ENCODE data around the gene SPRED2.

Gene SPRED2

DNA sequence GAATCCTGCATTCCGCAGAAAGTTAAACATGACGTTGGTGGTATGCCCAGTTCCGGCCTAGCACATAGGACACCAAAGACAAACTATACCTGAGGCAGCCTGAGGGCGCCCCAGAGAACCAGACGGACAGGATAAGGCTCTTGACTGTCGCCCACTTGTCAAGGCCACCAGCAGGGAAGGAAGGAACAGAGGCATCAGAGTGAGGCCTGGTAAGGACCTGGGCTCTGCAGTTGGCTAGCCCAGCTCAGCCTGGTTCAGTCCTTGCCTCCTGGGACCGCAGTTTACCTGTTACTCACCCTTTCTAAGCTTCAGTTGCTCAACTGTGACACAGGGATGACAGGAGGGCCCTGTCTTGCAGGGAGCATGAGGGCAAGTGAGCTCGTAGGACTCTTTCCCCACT, 122.7 kb downstream of the SPRED2 start:
- DNase-seq (ENCODE audit: low read depth), result no peak

DNA sequence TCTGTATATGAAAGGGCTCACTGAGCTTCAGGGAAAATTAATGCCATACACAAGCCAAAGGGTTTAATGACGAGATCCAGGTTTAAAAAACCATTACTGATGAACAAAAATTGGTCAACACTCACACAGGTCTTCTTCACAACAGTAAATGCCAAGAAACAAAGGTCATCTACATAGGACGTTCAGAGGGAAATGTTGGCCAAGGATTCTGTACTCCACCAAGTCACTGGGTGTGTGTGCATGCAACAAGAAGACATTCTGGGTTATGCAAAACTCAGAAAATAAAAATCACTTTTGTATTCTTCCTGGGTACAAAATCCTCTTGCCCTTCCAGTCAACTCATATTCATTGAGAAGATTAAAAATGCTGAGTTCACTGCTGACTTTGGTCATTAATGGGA, 126.5 kb downstream of the SPRED2 start:
- no peak for DNase-seq (ENCODE audit: low read depth)

- DNase-seq (ENCODE audit: low read depth), result peak; percentile 59
Measured at GRCh38 chr2:65300761-65301711, 131.4 kb downstream of the SPRED2 start.

DNA sequence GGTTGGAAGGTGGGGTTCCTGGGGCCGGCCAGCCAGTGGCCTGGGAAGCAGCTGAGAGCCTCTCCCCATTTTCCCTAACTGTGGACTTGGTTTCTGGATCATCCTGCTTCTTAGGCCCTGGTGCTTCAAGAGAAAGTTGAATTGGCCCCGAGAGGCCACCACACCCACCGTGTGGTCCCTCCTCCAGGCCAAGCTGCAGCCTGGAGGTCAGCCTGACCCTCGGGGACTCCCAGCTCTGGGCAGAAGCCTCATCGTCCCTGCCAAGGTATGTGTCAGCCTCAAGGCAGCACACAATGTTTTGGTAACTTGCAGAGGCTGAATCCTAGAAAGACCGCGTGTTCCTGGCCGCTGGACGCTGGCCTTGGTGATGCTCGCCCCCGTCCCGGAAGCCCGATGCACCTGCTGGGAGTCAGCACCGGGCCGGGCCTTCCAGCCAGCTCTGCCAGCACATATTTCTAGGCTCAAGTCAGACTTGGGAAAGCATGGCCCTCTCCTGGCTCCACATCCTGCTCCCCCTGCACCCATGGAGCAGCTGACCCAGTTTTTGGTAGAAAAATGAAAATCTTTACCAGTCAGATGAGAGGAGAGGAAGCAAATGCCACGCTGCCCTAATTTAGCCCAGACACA, 132.2 kb downstream of the SPRED2 start:
- DNase-seq (ENCODE audit: low read depth), result no peak

DNA sequence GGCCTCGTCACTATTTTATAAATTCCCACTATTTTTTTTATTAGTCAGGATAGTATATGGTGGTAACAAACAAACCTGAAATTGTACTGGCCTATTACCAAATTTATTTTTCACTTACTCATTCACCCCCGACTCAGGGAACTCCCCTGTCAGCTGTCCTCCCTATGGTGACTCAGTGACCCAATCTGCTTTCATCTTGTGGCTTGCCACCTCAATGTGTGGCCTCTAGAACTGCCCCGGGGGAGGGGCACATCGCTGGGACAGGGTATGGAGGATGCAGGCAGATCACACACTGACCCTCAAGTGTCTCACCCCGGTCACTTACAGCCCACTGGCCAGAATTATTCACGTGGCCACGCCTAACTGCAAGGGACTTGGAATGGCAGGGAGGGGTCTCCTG, 133.2 kb downstream of the SPRED2 start:
- DNase-seq (ENCODE audit: low read depth), result no peak

- no peak for DNase-seq (ENCODE audit: low read depth)
Measured at GRCh38 chr2:65298089-65298488, 134.3 kb downstream of the SPRED2 start.

DNA sequence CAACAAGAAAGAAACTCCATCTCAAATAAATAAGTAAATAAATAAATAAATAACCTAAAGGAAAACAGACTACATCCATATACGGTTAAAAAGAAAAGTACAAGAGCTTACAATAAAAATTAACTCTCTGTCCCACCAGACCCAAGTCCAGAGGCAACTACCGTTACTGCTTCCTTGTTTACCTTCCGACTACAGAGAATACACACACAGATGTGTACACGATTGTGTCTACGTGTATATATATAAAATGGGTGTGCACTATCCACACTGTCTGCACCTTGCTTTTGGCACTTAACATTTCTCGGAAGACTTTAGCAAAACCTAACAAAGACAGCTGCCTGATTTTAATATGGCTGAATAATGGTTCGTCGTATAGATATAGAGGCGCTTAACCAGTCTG, 134.9 kb downstream of the SPRED2 start:
- no peak for DNase-seq (ENCODE audit: low read depth)

GRCh38 chr2:65296971-65297370, 135.4 kb downstream of the SPRED2 start:
- no peak for DNase-seq (ENCODE audit: low read depth)

DNA sequence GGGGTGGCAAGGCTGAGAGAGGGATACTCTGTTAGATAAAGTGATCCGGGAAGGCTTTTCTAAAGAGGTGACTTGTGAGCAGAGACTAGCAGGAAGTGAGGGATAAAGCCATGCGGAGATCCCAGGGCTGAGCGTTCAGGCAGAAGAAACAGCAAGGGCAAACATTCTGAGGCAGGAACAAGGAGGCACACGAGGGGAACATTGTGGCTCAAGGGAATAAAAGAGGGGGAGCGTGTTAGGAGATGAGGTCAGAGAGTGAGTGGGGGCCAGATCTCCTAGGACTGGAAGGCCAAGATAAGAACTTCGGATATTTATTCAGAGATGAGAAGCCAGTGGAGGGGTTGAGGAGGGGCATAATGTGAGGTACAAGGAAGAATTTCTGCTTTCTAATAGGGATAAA, 137.7 kb downstream of the SPRED2 start:
- DNase-seq (ENCODE audit: low read depth), result no peak

DNA sequence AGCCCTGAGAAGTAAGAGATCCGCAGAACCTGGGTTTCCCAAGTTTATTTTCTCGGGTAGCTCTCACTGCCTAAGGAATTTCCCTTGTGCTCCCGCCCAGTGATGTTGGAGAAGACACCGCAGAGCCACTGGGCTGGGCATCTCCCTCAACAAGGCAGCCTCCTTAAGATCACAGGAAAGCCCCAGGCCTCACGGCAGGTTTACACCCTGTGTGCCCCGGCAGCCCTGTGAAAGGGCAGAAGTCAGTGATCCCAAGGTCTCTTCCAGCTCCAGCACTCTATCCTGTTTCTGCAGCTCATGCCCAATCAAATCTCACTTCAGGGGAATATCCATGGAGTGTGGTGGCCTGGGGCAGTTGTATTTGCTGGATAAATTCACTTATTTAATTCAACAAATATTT, 138.3 kb downstream of the SPRED2 start:
- no peak for DNase-seq (ENCODE audit: low read depth)

- DNase-seq (ENCODE audit: low read depth), result no peak
Measured at GRCh38 chr2:65293376-65293775, 139.0 kb downstream of the SPRED2 start.

- DNase-seq (ENCODE audit: low read depth), result no peak
Measured at GRCh38 chr2:65292461-65293011, 139.9 kb downstream of the SPRED2 start.

- no peak for DNase-seq (ENCODE audit: low read depth)
Measured at GRCh38 chr2:65292106-65292400, 140.3 kb downstream of the SPRED2 start.

DNA sequence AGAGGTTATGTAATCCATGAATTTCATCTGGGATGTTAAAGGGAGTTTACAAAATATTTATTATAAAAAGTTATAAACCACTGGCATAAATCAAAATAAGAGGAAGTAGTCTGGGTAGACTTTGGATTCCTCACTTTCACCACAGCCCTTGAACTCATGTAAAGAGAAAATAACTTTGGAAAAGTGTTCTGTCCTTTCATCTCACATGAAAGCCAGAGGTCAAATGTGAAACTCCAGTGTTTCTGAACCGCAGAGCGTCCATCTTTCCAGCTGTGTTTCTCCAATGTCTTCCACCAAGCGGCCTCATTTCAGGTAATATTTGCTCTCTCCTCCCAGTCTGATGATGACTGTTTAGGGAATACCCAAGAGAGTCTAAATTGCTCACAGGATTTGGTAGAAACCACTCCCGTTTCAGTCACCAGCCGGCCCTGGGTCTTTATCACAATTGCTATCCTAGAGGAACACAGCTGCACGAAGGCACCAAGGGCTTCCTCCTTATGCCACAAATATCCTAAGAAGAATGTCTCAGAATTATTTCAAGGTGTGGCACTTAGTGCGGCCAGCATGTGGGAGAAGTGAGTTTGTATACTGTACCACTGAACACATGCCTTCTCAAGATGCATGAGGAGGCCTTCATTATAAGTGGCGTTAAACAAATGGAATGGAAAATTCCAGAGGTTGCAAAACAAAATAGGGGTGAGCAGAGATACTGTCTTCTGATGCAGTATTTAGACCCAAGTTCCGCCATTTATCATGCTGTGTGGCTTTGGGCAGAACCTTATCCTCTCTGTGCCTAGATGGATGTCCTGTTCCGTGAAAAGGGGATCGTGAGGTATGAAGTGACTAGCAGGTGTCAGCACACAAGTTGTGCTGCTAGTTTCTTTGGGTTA, 140.9 kb downstream of the SPRED2 start:
- no peak for DNase-seq (ENCODE audit: low read depth)

GRCh38 chr2:65287364-65287763, 145.0 kb downstream of the SPRED2 start:
- no peak for DNase-seq (ENCODE audit: low read depth)

GRCh38 chr2:65282477-65283053, 149.8 kb downstream of the SPRED2 start:
- no peak for DNase-seq (ENCODE audit: low read depth)

- DNase-seq (ENCODE audit: low read depth), result no peak
Measured at GRCh38 chr2:65281627-65282351, 150.6 kb downstream of the SPRED2 start.

- DNase-seq (ENCODE audit: low read depth), result no peak
Measured at GRCh38 chr2:65279756-65280155, 152.6 kb downstream of the SPRED2 start.

DNA sequence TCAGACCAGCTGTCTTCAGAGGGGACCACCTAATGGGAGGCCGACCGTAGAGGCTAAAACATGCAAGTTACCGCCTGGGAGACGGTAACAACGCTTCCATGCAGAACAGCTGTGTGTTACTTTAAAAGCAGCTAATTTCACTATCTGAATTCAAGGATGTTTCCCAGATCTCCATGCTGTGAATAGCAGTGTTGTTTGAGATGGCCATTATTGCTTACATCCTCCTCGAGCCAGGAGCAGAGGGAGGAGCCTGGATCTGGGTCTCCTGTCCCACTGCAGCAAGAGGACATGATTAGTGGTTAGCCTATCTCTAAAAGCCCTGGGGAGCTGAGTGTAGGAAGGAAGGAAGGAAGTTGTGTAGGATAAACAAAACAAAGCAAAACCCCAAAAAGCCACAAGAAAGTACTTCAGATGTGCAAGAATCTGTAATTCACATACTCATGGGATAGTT, 153.8 kb downstream of the SPRED2 start:
- DNase-seq (ENCODE audit: low read depth), result no peak

DNA sequence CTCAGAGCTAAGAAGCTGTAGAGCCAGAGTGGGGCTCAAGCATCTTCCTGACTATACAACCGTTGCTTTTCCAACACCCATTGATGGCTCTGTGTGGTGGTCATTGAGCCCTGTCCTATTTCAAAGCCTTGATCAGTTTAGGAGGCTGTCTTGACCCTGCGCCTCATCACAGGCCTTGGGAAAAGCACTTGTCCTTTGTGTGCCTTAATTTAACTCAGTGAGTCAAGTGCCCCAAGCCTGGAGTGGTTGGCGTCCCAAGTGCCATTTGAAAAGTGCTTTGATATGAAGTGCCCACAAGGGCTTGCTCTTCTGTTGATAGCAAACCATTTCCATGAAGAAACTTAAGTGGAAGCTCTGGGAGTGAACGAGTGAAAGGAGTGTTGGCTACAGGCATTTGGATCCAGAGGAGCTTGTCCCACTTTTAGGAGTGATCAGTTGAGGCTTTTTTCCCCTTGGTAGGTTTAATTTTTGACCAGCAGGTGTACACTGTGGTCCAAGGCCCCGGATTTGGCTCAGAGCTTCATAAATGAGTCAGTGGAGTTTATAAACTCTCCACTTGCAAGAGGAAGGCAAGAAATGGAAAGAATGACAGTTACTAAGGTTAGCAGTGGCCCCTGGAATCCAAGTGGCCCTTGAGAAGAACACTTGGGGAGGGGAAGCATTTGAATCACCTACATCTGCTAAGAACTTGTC, 154.5 kb downstream of the SPRED2 start:
- no peak for DNase-seq (ENCODE audit: low read depth)

GRCh38 chr2:65277118-65277517, 155.3 kb downstream of the SPRED2 start:
- DNase-seq (ENCODE audit: low read depth), result no peak

Data from activated T-helper 1 cell treated with Interleukin-2 at 50 U/mL for 16 hours (primary cell).